ENCODE measurements around the gene CEMIP. TPM values are rescaled to one million over a fixed set of nuclear protein-coding genes. Genes with fewer than 3 reads are reported as not detected.

The CEMIP gene
- total and polyA plus RNA-seq, 11 donors = 0.04 to 9.6 (median 0.19) TPM

GRCh38 chr15:80850941-80851451 is 71.8 kb downstream of the CEMIP start:
- WGBS, 4 donors = 91 to 95% (median 94%) methylated on average over 6 of the region's 6 CpGs
- H3K36me3 ChIP-seq = no peaks in the 10 kb centered on the region
- no peak for ATAC-seq
- no peaks in the 10 kb centered on the region for H3K9me3 ChIP-seq
- no peak overlapping the region for H3K27ac ChIP-seq
- peaks cover 0 to 6% (median 0%) of the 10 kb centered on the region in 9 donors for H3K27me3 ChIP-seq
- H3K4me3 ChIP-seq = no peak overlapping the region
- TF ChIP-seq CTCF (IDR thresholded peaks at IDR 0.05) (no peak), POLR2A (IDR thresholded peaks at IDR 0.05) (no peak)
- DNase-seq = no peak
- intact Hi-C loops (cut with DNase I) = no loop called here
- peaks cover 0 to 7% (median 0%) of the 10 kb centered on the region in 12 donors for H3K4me1 ChIP-seq

- no peak for DNase-seq
- no peak for TF ChIP-seq POLR2A (IDR thresholded peaks at IDR 0.05)
- no peak for TF ChIP-seq CTCF (IDR thresholded peaks at IDR 0.05)
- intact Hi-C loops (cut with DNase I) = no loop called here
- Histone ChIP-seq H3K36me3 (no peaks in the 10 kb centered on the region), H3K4me1 (peaks cover 0 to 21% (median 11%) of the 10 kb centered on the region in 12 donors), H3K9me3 (no peaks in the 10 kb centered on the region), H3K27me3 (peaks cover 0 to 6% (median 0%) of the 10 kb centered on the region in 9 donors), H3K4me3 (no peak overlapping the region), H3K27ac (no peak overlapping the region)
- 80 to 81% (median 80%) methylated on average over 4 of the region's 4 CpGs for WGBS, 4 donors
- ATAC-seq = no peak
Observed at GRCh38 chr15:80852676-80853075, 73.5 kb downstream of the CEMIP start.

- ATAC-seq = no peak
- Histone ChIP-seq H3K27ac (no peak overlapping the region), H3K4me3 (no peak overlapping the region), H3K9me3 (no peaks in the 10 kb centered on the region), H3K27me3 (peaks cover 0 to 6% (median 0%) of the 10 kb centered on the region in 9 donors), H3K36me3 (no peaks in the 10 kb centered on the region), H3K4me1 (peaks cover 0 to 28% (median 11%) of the 10 kb centered on the region in 12 donors)
- no peak for DNase-seq
- no peak for TF ChIP-seq POLR2A (IDR thresholded peaks at IDR 0.05)
- no peak for TF ChIP-seq CTCF (IDR thresholded peaks at IDR 0.05)
- 76 to 89% (median 84%) methylated on average over 5 to 6 of the region's 6 CpGs for WGBS, 4 donors
- intact Hi-C loops (cut with DNase I) = no loop called here
Observed at GRCh38 chr15:80854104-80854503, 74.9 kb downstream of the CEMIP start.

- intact Hi-C loops (cut with DNase I) = no loop called here
- WGBS, 4 donors = 93 to 97% (median 97%) methylated on average over 4 of the region's 4 CpGs
Observed at GRCh38 chr15:80855206-80855605, 76.0 kb downstream of the CEMIP start.

More at GRCh38 chr15:80855206-80855605, 76.0 kb downstream of the CEMIP start:
- Histone ChIP-seq H3K36me3 (no peaks in the 10 kb centered on the region), H3K27ac (no peak overlapping the region), H3K9me3 (no peaks in the 10 kb centered on the region), H3K27me3 (no peaks in the 10 kb centered on the region), H3K4me3 (no peak overlapping the region), H3K4me1 (peaks cover 0 to 28% (median 11%) of the 10 kb centered on the region in 12 donors)
- ATAC-seq = no peak
- TF ChIP-seq POLR2A (IDR thresholded peaks at IDR 0.05) = no peak
- TF ChIP-seq CTCF (IDR thresholded peaks at IDR 0.05) = no peak
- DNase-seq = no peak
